Loucy (cell line): ENCODE data around the gene NKX2-2.

Experiments
- H2AFZ ChIP-seq: fragments of 200-600 bp; sonication (generic); 2 replicates; pipeline ENCODE4 v1.6.0; 2016; ENCODE audit warnings: antibody characterized with exemption, mild to moderate bottlenecking, low read length, moderate library complexity
- H3F3A ChIP-seq: fragments of 200-600 bp; 2 replicates; pipeline ENCODE4 v1.6.0; 2016; ENCODE audit warnings: antibody characterized with exemption, low read depth, mild to moderate bottlenecking
- H3K27me3 ChIP-seq: fragments of 200-600 bp; sonication (generic); 2 replicates; pipeline ENCODE4 v1.6.1; 2014; ENCODE audit warnings: low read length, mild to moderate bottlenecking; ENCODE audit not compliant: insufficient read depth, poor library complexity, severe bottlenecking
- H3K36me3 ChIP-seq: fragments of 200-600 bp; sonication (generic); 2 replicates; pipeline ENCODE4 v1.6.1; 2016; ENCODE audit warnings: low read length; ENCODE audit not compliant: insufficient read depth
- H3K4me1 ChIP-seq: fragments of 200-600 bp; sonication (generic); 2 replicates; pipeline ENCODE4 v1.5.1; 2014; ENCODE audit warnings: low read length, mild to moderate bottlenecking; ENCODE audit not compliant: insufficient read depth, poor library complexity, severe bottlenecking
- H3K4me2 ChIP-seq: fragments of 200-600 bp; sonication (generic); 2 replicates; pipeline ENCODE4 v1.6.0; 2014; ENCODE audit warnings: antibody characterized with exemption, low read length, low read depth, mild to moderate bottlenecking; ENCODE audit not compliant: poor library complexity, severe bottlenecking
- H3K4me3 ChIP-seq: fragments of 200-600 bp; sonication (generic); 2 replicates; pipeline ENCODE4 v1.5.1; 2014; ENCODE audit warnings: low read length, mild to moderate bottlenecking, mixed read lengths; ENCODE audit not compliant: poor library complexity, severe bottlenecking
- H3K79me2 ChIP-seq: fragments of 200-600 bp; sonication (generic); 2 replicates; pipeline ENCODE4 v1.6.1; 2014; ENCODE audit warnings: low read length; ENCODE audit not compliant: insufficient read depth
- H3K9ac ChIP-seq: fragments of 200-600 bp; sonication (generic); 2 replicates; pipeline ENCODE4 v1.6.0; 2014; ENCODE audit warnings: mild to moderate bottlenecking, low read depth, low read length, moderate library complexity; ENCODE audit not compliant: poor library complexity, severe bottlenecking
- H3K9me2 ChIP-seq: fragments of 200-600 bp; sonication (generic); replicated peaks from 2 replicates; pipeline ENCODE4 v1.6.1; 2016; ENCODE audit warnings: low read depth, low read length, mixed read lengths
- H3K9me3 ChIP-seq: fragments of 200-600 bp; sonication (generic); 2 replicates; pipeline ENCODE4 v1.6.1; 2014; ENCODE audit warnings: mild to moderate bottlenecking, antibody characterized with exemption, low read length, low read depth; ENCODE audit not compliant: insufficient read depth
- H4K20me1 ChIP-seq: fragments of 200-600 bp; sonication (generic); 2 replicates; pipeline ENCODE4 v1.6.0; 2014; ENCODE audit warnings: antibody characterized with exemption, low read length, mild to moderate bottlenecking; ENCODE audit not compliant: insufficient read depth, poor library complexity, severe bottlenecking
- CTCF ChIP-seq: fragments of 200-600 bp; sonication (generic); conservative IDR thresholded peaks from 2 replicates; pipeline ENCODE4 v1.5.1; 2014; ENCODE audit warnings: mild to moderate bottlenecking, antibody characterized with exemption, low read length
- EZH2phosphoT487 ChIP-seq: fragments of 200-600 bp; IDR thresholded peaks from 2 replicates; pipeline ENCODE4 v1.6.1; 2018; ENCODE audit warnings: antibody characterized with exemption, mild to moderate bottlenecking, moderate library complexity, borderline replicate concordance

NKX2-2 gene

GRCh38 chr20:21557241-21558020, 43.6 kb upstream of the NKX2-2 start:
- H3K9me3 ChIP-seq: no peaks in the 10 kb centered on the region
- H3K4me3 ChIP-seq: no peak overlapping the region
- H3K4me2 ChIP-seq: no peak overlapping the region
- no peaks in the 10 kb centered on the region for H3F3A ChIP-seq
- no peak overlapping the region for H2AFZ ChIP-seq
- H3K9ac ChIP-seq: no peak overlapping the region
- no peaks in the 10 kb centered on the region for H3K36me3 ChIP-seq
- no peaks in the 10 kb centered on the region for H4K20me1 ChIP-seq
- no peaks in the 10 kb centered on the region for H3K4me1 ChIP-seq
- no peaks in the 10 kb centered on the region for H3K9me2 ChIP-seq
- H3K79me2 ChIP-seq: no peaks in the 10 kb centered on the region
- peaks cover 35% of the 10 kb centered on the region for H3K27me3 ChIP-seq
- TF ChIP-seq EZH2phosphoT487: no peak
- TF ChIP-seq CTCF: no peak

- no peak for TF ChIP-seq EZH2phosphoT487
- no peak for TF ChIP-seq CTCF
- no peak overlapping the region for H3K4me2 ChIP-seq
- H3K9me2 ChIP-seq: no peaks in the 10 kb centered on the region
- H3K36me3 ChIP-seq: no peaks in the 10 kb centered on the region
- H4K20me1 ChIP-seq: no peaks in the 10 kb centered on the region
- no peaks in the 10 kb centered on the region for H3F3A ChIP-seq
- H3K9ac ChIP-seq: no peak overlapping the region
- H3K79me2 ChIP-seq: no peaks in the 10 kb centered on the region
- no peak overlapping the region for H3K4me3 ChIP-seq
- H3K9me3 ChIP-seq: no peaks in the 10 kb centered on the region
- H2AFZ ChIP-seq: no peak overlapping the region
- H3K27me3 ChIP-seq: peaks cover 35% of the 10 kb centered on the region
- H3K4me1 ChIP-seq: no peaks in the 10 kb centered on the region
Observed at GRCh38 chr20:21556398-21556797, 42.5 kb upstream of the NKX2-2 start.

- H3K79me2 ChIP-seq: no peaks in the 10 kb centered on the region
- H3K36me3 ChIP-seq: no peaks in the 10 kb centered on the region
- H3K4me1 ChIP-seq: no peaks in the 10 kb centered on the region
- peaks cover 30% of the 10 kb centered on the region for H3K27me3 ChIP-seq
- no peaks in the 10 kb centered on the region for H3F3A ChIP-seq
- no peak overlapping the region for H3K4me3 ChIP-seq
- no peaks in the 10 kb centered on the region for H3K9me3 ChIP-seq
- H4K20me1 ChIP-seq: no peaks in the 10 kb centered on the region
- TF ChIP-seq CTCF: no peak
- H3K9ac ChIP-seq: no peak overlapping the region
- H3K9me2 ChIP-seq: no peaks in the 10 kb centered on the region
- H3K4me2 ChIP-seq: no peak overlapping the region
- no peak overlapping the region for H2AFZ ChIP-seq
Observed at GRCh38 chr20:21555470-21556120, 41.7 kb upstream of the NKX2-2 start.
